Stomach (tissue), 9 donors: ENCODE data around the gene BMP6. TPM values are rescaled to one million over a fixed set of nuclear protein-coding genes. Genes with fewer than 3 reads are reported as not detected.
A peak's percentile ranks its signal among the peaks of the same experiment; 100 is the strongest.
"Not testable (repeated sequence)": the region's sequence is repeated elsewhere in the genome, so short reads cannot be mapped to it uniquely, and the experiment has no call there.

Source experiments
- DNase-seq, 2 donors: peaks; one replicate each; pipeline versions ENCODE4 v3.0.0 to v3.0.0-alpha.2; 2013 to 2019
- H3K27ac ChIP-seq, 5 donors: fragments of 200-600 bp in 4 of 5; sonication (generic) in 4 of 5; one replicate each; pipeline ENCODE4 v1.5.1; 2013 to 2019; ENCODE audit warnings: mild to moderate bottlenecking in 1 of 5, moderate library complexity in 1 of 5
- H3K27me3 ChIP-seq, 3 donors: fragments of 200-600 bp; sonication (generic); one replicate each; pipeline ENCODE4 v1.5.1; 2017 to 2019; ENCODE audit warnings: mixed run types in 1 of 3
- H3K36me3 ChIP-seq, 4 donors: fragments of 200-600 bp; sonication (generic); 1 replicate in 3 of 4; 2 replicates in 1 of 4; pipeline ENCODE4 v1.5.1; 2016 to 2019
- H3K4me1 ChIP-seq, 4 donors: fragments of 200-600 bp; sonication (generic); one replicate each; pipeline ENCODE4 v1.5.1; 2016 to 2019
- H3K4me3 ChIP-seq, 4 donors: fragments of 200-600 bp; sonication (generic) in 3 of 4; one replicate each; pipeline ENCODE4 v1.5.1; 2016 to 2019; ENCODE audit warnings: mild to moderate bottlenecking in 1 of 4
- H3K9me3 ChIP-seq, 4 donors: fragments of 200-600 bp; sonication (generic); one replicate each; pipeline ENCODE4 v1.5.1; 2016 to 2019
- EP300 ChIP-seq: sonication (generic); formaldehyde crosslinking; IDR thresholded peaks from one replicate; pipeline ENCODE4 v1.6.1; 2017; ENCODE audit warnings: antibody characterized with exemption
- POLR2A ChIP-seq, 4 donors: fragments of 450-650 bp; IDR thresholded peaks; one replicate each; pipeline ENCODE4 v1.6.1; 2016; ENCODE audit warnings: antibody characterized with exemption in 4 of 4, control low read depth in 2 of 4, mild to moderate bottlenecking in 1 of 4, moderate library complexity in 1 of 4
- POLR2AphosphoS5 ChIP-seq, 3 donors: sonication (generic); formaldehyde crosslinking; IDR thresholded peaks; one replicate each; pipeline ENCODE4 v1.6.1; 2016; ENCODE audit warnings: antibody characterized with exemption in 3 of 3
- WGBS, 5 donors: extraction: QIAGEN DNeasy Blood & Tissue Kit in 3 of 5; methylation state at CpG; one replicate each; pipeline versions ENCODE4 v1.1.5 to v1.1.7; 2013 to 2018; 5-methylcytosine and 5-hydroxymethylcytosine counted together
- intact Hi-C: fragments of 100-400 bp; cut with DNase I; formaldehyde crosslinking; loops from one replicate; pipeline ENCODE4 v1.15.1; 2023; ENCODE audit warnings: low total_unique reads
- polyA plus RNA-seq, 3 donors: library from polyadenylated mRNA; stranded (reverse); fragments of 200-250 nt; gene quantifications; one replicate each; pipeline ENCODE4 v1.2.3, GENCODE V29; 2013
- total RNA-seq, 5 donors: library from RNA; depleted of rRNA; stranded (reverse); fragments of >200 nt; gene quantifications; one replicate each; pipeline versions ENCODE4 v1.1.0 to v1.2.3, GENCODE V29; 2014 to 2016
- TF ChIP-seq, protein P1 (sequence below), 7 experiments: fragments of 450-650 bp in 4 of 7; fragments of 200-600 bp in 3 of 7; sonication (generic) in 3 of 7; IDR thresholded peaks; one replicate each; pipeline ENCODE4 v1.5.1; 2016 to 2019; ENCODE audit warnings: antibody characterized with exemption in 7 of 7, control low read depth in 2 of 7, mild to moderate bottlenecking in 1 of 7
- donor health status: healthy with polysubstance abuse.
- donor health status: Bipolar disorder and iron deficiency.
- donor health status: healthy.

Gene BMP6
- total and polyA plus RNA-seq, 8 donors = 0.50 to 15.8 (median 2.7) TPM; not detected in 1

DNA sequence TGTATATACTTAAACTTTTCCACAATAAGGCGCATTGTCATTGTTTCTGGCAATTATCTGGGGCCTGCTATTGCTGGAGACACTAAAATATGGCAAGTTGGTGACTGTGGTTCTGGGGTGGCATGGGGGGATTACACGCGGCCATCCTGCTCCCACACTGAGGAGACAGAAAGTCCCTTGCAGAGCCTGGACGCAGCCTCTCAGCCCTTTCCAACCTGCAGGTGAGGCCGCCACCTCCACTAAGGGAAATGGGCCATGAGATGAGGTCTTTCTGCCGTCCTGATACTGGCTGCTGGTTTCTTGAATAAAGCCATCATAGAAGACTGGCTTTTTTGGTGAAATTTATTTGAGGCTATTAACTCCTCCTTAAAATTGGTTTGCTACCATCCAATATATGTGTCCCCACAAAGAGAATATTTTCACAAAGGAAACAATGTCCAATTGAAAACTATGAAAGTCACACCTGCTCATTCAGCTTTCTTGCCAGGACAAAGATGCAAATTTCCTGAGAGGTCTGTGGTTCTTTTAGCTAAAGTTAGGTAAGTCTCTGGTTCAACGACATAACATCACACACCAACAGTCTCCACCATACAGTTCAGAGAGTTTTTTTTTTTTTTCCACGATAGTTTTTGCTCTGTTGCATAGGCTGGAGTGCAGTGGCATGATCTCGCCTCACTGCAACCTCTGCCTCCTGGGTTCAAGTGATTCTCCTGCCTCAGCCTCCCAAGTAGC lies 171.7 kb downstream of the BMP6 start:
- peaks cover 70 to 100% (median 99%) of the 10 kb centered on the region in 4 donors for H3K36me3 ChIP-seq
- H3K27ac ChIP-seq = no peak overlapping the region
- no peak for DNase-seq
- intact Hi-C loops = no loop called here
- no peak overlapping the region for H3K4me3 ChIP-seq
- no peak for TF ChIP-seq EP300
- 88 to 94% (median 92%) methylated on average over 9 of the region's 9 CpGs for WGBS, 5 donors
- peaks cover 0 to 6% (median 3%) of the 10 kb centered on the region in 4 donors for H3K4me1 ChIP-seq
- no peaks in the 10 kb centered on the region for H3K27me3 ChIP-seq
- no peaks in the 10 kb centered on the region for H3K9me3 ChIP-seq

DNA sequence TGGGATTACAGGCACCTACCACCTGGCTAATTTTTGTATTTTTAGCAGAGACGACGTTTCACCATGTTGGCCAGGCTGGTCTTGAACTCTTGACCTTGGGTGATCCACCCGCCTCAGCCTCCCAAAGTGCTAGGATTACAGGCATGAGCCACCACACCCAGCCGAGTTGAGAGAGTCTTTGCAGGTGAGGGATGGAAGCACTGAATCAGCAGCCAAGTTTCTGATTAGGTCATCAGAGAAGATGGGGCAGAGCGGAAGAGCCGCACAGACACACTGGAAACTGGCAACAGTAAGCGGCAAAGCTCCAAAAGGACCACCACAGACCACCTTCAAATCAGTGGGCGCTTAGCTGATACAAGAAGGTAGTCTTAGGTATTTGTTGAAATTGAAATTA lies 172.3 kb downstream of the BMP6 start:
- 82 to 92% (median 89%) methylated on average over 7 to 8 of the region's 8 CpGs for WGBS, 5 donors
- H3K4me3 ChIP-seq, H3K27me3 ChIP-seq, H3K27ac ChIP-seq, H3K9me3 ChIP-seq, intact Hi-C loops, DNase-seq, H3K4me1 ChIP-seq: not testable (repeated sequence)
- H3K36me3 ChIP-seq = peaks cover 71 to 100% (median 99%) of the 10 kb centered on the region in 4 donors

DNA sequence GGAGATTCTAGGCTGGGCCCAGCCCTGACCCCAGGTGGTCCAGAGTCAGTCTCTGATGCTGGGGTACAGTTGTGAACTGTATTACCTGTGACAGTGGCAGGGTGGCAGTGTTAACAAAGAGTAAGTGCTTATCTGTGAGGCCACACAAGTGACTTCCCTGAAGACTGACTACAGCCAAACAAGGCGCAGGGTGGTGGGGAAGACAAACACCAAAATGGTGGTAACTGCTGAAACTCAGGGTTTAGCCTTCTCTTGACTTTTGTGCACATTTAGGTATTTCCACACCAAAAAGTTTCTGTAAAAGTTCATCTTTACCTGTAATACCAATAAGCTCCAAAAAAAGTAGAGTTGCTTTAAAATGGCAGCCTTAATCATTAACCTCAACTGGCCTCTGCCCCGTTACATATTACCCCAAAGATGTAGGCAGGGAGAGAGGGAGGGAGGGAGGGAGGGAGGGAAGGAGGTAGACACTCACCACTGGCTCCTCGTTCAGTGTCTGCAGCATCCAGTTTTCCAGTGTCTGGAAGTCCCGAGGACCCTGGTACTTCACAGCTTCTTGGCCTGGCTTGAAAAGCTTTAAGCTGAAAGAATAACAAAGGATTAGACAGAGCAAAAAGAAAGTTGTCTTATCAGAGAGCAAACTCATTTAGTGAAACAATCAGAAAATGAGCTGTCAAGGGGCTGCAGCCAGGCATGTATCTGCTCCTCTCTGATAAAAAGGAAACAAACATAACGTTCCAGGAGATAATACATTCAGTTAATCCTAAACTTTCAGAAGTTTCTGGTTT lies 173.4 kb downstream of the BMP6 start:
- peaks cover 71 to 100% (median 99%) of the 10 kb centered on the region in 4 donors for H3K36me3 ChIP-seq
- H3K4me3 ChIP-seq = no peak overlapping the region
- WGBS, 5 donors = 56 to 68% (median 60%) methylated on average over 5 of the region's 5 CpGs
- no peaks in the 10 kb centered on the region for H3K27me3 ChIP-seq
- H3K27ac ChIP-seq = peak overlapping the region in 1 of 5 donors; percentile 14
- intact Hi-C loops = no loop called here
- TF ChIP-seq POLR2A (IDR thresholded peaks at IDR 0.05) (no peak), POLR2AphosphoS5 (IDR thresholded peaks at IDR 0.05) (no peak), EP300 (no peak)
- TF ChIP-seq, protein P1, sequence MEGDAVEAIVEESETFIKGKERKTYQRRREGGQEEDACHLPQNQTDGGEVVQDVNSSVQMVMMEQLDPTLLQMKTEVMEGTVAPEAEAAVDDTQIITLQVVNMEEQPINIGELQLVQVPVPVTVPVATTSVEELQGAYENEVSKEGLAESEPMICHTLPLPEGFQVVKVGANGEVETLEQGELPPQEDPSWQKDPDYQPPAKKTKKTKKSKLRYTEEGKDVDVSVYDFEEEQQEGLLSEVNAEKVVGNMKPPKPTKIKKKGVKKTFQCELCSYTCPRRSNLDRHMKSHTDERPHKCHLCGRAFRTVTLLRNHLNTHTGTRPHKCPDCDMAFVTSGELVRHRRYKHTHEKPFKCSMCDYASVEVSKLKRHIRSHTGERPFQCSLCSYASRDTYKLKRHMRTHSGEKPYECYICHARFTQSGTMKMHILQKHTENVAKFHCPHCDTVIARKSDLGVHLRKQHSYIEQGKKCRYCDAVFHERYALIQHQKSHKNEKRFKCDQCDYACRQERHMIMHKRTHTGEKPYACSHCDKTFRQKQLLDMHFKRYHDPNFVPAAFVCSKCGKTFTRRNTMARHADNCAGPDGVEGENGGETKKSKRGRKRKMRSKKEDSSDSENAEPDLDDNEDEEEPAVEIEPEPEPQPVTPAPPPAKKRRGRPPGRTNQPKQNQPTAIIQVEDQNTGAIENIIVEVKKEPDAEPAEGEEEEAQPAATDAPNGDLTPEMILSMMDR (IDR thresholded peaks at IDR 0.05) = no peak
- no peaks in the 10 kb centered on the region for H3K9me3 ChIP-seq
- no peak for DNase-seq
- H3K4me1 ChIP-seq = peaks cover 0 to 6% (median 3%) of the 10 kb centered on the region in 4 donors

DNA sequence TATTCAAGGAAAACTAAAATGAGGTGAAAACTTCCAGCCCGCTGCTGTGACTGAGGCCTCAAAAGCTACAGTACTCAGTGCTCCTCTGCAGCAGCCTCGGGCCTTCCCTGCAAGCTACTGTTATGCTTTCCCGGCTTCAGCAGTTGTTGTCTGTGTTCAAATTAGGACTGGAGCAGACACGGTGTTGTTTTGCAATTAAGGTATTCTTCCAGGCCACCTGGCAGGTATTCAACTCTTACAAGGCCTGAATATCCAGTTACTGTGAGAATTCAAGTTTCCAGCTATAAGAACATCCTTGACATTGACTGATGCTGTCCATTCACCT lies 174.0 kb downstream of the BMP6 start:
- 60 to 71% (median 61%) methylated on average over 4 of the region's 4 CpGs for WGBS, 5 donors
- intact Hi-C loops = no loop called here
- Histone ChIP-seq H3K27me3 (no peaks in the 10 kb centered on the region), H3K27ac (no peak overlapping the region), H3K4me3 (no peak overlapping the region), H3K36me3 (peaks cover 71 to 100% (median 98%) of the 10 kb centered on the region in 4 donors), H3K4me1 (peaks cover 0 to 8% (median 3%) of the 10 kb centered on the region in 4 donors), H3K9me3 (no peaks in the 10 kb centered on the region)
- no peak for DNase-seq
- TF ChIP-seq POLR2AphosphoS5 (IDR thresholded peaks at IDR 0.05) (no peak), POLR2A (IDR thresholded peaks at IDR 0.05) (no peak), EP300 (no peak)
- TF ChIP-seq, protein P1 (IDR thresholded peaks at IDR 0.05) = no peak

DNA sequence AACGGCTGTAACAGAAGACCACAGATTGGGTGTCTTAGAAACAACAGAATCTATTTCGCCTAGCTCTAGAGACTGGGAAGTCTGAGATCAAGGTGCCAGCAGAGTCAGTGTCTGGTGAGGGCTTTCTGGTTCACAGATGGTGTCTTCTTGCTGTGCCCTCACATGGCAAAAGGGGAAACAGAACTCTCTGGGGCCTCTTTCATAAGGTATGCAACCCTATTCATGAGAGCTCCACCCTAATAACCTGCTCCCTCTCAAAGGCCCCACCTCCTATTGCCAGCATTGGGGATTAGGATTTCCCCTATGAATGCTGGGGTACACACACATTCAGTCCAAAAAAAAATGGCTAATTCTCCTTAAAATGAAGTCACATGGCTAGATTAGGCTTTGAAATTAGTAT lies 174.7 kb downstream of the BMP6 start:
- TF ChIP-seq, protein P1 (IDR thresholded peaks at IDR 0.05) = no peak
- TF ChIP-seq EP300 (no peak), POLR2AphosphoS5 (IDR thresholded peaks at IDR 0.05) (no peak)
- Histone ChIP-seq H3K36me3 (peaks cover 65 to 93% (median 91%) of the 10 kb centered on the region in 4 donors), H3K4me1 (peaks cover 0 to 14% (median 5%) of the 10 kb centered on the region in 4 donors), H3K27me3 (no peaks in the 10 kb centered on the region), H3K4me3 (no peak overlapping the region), H3K27ac (no peak overlapping the region), H3K9me3 (no peaks in the 10 kb centered on the region)
- intact Hi-C loops = no loop called here
- WGBS, 5 donors = 70 to 81% (median 73%) methylated on average over 2 of the region's 2 CpGs
- DNase-seq = no peak
